NT2/D1 (cell line): ENCODE results near the gene PRKAR2A.

Experiments used
- YY1 ChIP-seq: IDR thresholded peaks from 2 replicates; pipeline ENCODE4 v1.6.1; 2011; ENCODE audit not compliant: insufficient read length, insufficient read depth
- ZNF274 ChIP-seq: IDR thresholded peaks from 2 replicates; pipeline ENCODE4 v1.6.1; 2011; ENCODE audit warnings: mild to moderate bottlenecking, low read depth, low read length

- TF ChIP-seq YY1 = no peak
- TF ChIP-seq ZNF274 = no peak
Observed at GRCh38 chr3:48804930-48805329, 42.7 kb downstream of the PRKAR2A start.
